Neural progenitor cell (in vitro differentiated cells): ENCODE measurements around the gene DDAH1.

ENCODE experiments used
- CTCF ChIP-seq: fragments of 200-600 bp; sonication (generic); IDR thresholded peaks from 2 replicates; pipeline ENCODE4 v1.5.1; 2017; ENCODE audit warnings: antibody characterized with exemption, mild to moderate bottlenecking
- EZH2 ChIP-seq: fragments of 200-600 bp; sonication (generic); IDR thresholded peaks from 2 replicates; pipeline ENCODE4 v1.6.1; 2017; ENCODE audit warnings: antibody characterized with exemption, mild to moderate bottlenecking, moderate library complexity
- EZH2phosphoT487 ChIP-seq: fragments of 200-600 bp; sonication (generic); IDR thresholded peaks from 2 replicates; pipeline ENCODE4 v1.6.1; 2017; ENCODE audit warnings: antibody characterized with exemption

GRCh38 chr1:85319491-85319890 is 145.5 kb downstream of the DDAH1 start:
- TF ChIP-seq CTCF (no peak), EZH2phosphoT487 (no peak), EZH2 (no peak)
